Stomach (tissue), 9 donors: ENCODE measurements around the gene JAML. TPM values are rescaled to one million over a fixed set of nuclear protein-coding genes. Genes with fewer than 3 reads are reported as not detected.

Experiments
- DNase-seq, 2 donors: peaks; one replicate each; pipeline versions ENCODE4 v3.0.0 to v3.0.0-alpha.2; 2013 to 2019
- H3K27ac ChIP-seq, 5 donors: fragments of 200-600 bp in 4 of 5; sonication (generic) in 4 of 5; one replicate each; pipeline ENCODE4 v1.5.1; 2013 to 2019; ENCODE audit warnings: mild to moderate bottlenecking in 1 of 5, moderate library complexity in 1 of 5
- H3K27me3 ChIP-seq, 3 donors: fragments of 200-600 bp; sonication (generic); one replicate each; pipeline ENCODE4 v1.5.1; 2017 to 2019; ENCODE audit warnings: mixed run types in 1 of 3
- H3K36me3 ChIP-seq, 4 donors: fragments of 200-600 bp; sonication (generic); 1 replicate in 3 of 4; 2 replicates in 1 of 4; pipeline ENCODE4 v1.5.1; 2016 to 2019
- H3K4me1 ChIP-seq, 4 donors: fragments of 200-600 bp; sonication (generic); one replicate each; pipeline ENCODE4 v1.5.1; 2016 to 2019
- H3K4me3 ChIP-seq, 4 donors: fragments of 200-600 bp; sonication (generic) in 3 of 4; one replicate each; pipeline ENCODE4 v1.5.1; 2016 to 2019; ENCODE audit warnings: mild to moderate bottlenecking in 1 of 4
- H3K9me3 ChIP-seq, 4 donors: fragments of 200-600 bp; sonication (generic); one replicate each; pipeline ENCODE4 v1.5.1; 2016 to 2019
- CTCF ChIP-seq, 7 experiments: fragments of 450-650 bp in 4 of 7; fragments of 200-600 bp in 3 of 7; sonication (generic) in 3 of 7; IDR thresholded peaks; one replicate each; pipeline ENCODE4 v1.5.1; 2016 to 2019; ENCODE audit warnings: antibody characterized with exemption in 7 of 7, control low read depth in 2 of 7, mild to moderate bottlenecking in 1 of 7
- EP300 ChIP-seq: sonication (generic); formaldehyde crosslinking; IDR thresholded peaks from one replicate; pipeline ENCODE4 v1.6.1; 2017; ENCODE audit warnings: antibody characterized with exemption
- POLR2A ChIP-seq, 4 donors: fragments of 450-650 bp; IDR thresholded peaks; one replicate each; pipeline ENCODE4 v1.6.1; 2016; ENCODE audit warnings: antibody characterized with exemption in 4 of 4, control low read depth in 2 of 4, mild to moderate bottlenecking in 1 of 4, moderate library complexity in 1 of 4
- POLR2AphosphoS5 ChIP-seq, 3 donors: sonication (generic); formaldehyde crosslinking; IDR thresholded peaks; one replicate each; pipeline ENCODE4 v1.6.1; 2016; ENCODE audit warnings: antibody characterized with exemption in 3 of 3
- WGBS, 5 donors: extraction: QIAGEN DNeasy Blood & Tissue Kit in 3 of 5; methylation state at CpG; one replicate each; pipeline versions ENCODE4 v1.1.5 to v1.1.7; 2013 to 2018; 5-methylcytosine and 5-hydroxymethylcytosine counted together
- intact Hi-C: fragments of 100-400 bp; cut with DNase I; formaldehyde crosslinking; loops from one replicate; pipeline ENCODE4 v1.15.1; 2023; ENCODE audit warnings: low total_unique reads
- polyA plus RNA-seq, 3 donors: library from polyadenylated mRNA; stranded (reverse); fragments of 200-250 nt; gene quantifications; one replicate each; pipeline ENCODE4 v1.2.3, GENCODE V29; 2013
- total RNA-seq, 5 donors: library from RNA; depleted of rRNA; stranded (reverse); fragments of >200 nt; gene quantifications; one replicate each; pipeline versions ENCODE4 v1.1.0 to v1.2.3, GENCODE V29; 2014 to 2016
- donor health status: healthy with polysubstance abuse.
- donor health status: Bipolar disorder and iron deficiency.
- donor health status: healthy.

JAML gene
- total and polyA plus RNA-seq, 8 donors = 3.7 to 35.0 (median 12.8) TPM

GRCh38 chr11:118243161-118243560 is 18.4 kb upstream of the JAML start:
- WGBS, 5 donors = 73 to 87% (median 77%) methylated on average over 8 of the region's 8 CpGs
- intact Hi-C loops = no loop called here
- no peaks in the 10 kb centered on the region for H3K27me3 ChIP-seq
- no peak for DNase-seq
- peaks cover 23 to 59% (median 27%) of the 10 kb centered on the region in 4 donors for H3K4me1 ChIP-seq
- TF ChIP-seq CTCF (IDR thresholded peaks at IDR 0.05) = no peak
- no peak for TF ChIP-seq POLR2A (IDR thresholded peaks at IDR 0.05)
- no peak for TF ChIP-seq EP300
- no peak for TF ChIP-seq POLR2AphosphoS5 (IDR thresholded peaks at IDR 0.05)
- H3K9me3 ChIP-seq = no peaks in the 10 kb centered on the region
- no peak overlapping the region for H3K27ac ChIP-seq
- no peaks in the 10 kb centered on the region for H3K36me3 ChIP-seq
- H3K4me3 ChIP-seq = no peak overlapping the region

GRCh38 chr11:118241764-118242098 is 16.9 kb upstream of the JAML start:
- no peak for DNase-seq
- intact Hi-C loops = no loop called here
- Histone ChIP-seq H3K4me1 (peaks cover 18 to 59% (median 21%) of the 10 kb centered on the region in 4 donors), H3K9me3 (no peaks in the 10 kb centered on the region), H3K4me3 (no peak overlapping the region), H3K27ac (peak overlapping the region; percentile 62 to 89 (median 69)), H3K36me3 (no peaks in the 10 kb centered on the region), H3K27me3 (no peaks in the 10 kb centered on the region)
- WGBS, 5 donors = 55 to 70% (median 56%) methylated on average over 1 of the region's 1 CpG
- no peak for TF ChIP-seq POLR2AphosphoS5 (IDR thresholded peaks at IDR 0.05)
- no peak for TF ChIP-seq EP300
- no peak for TF ChIP-seq POLR2A (IDR thresholded peaks at IDR 0.05)
- TF ChIP-seq CTCF (IDR thresholded peaks at IDR 0.05) = no peak

DNA sequence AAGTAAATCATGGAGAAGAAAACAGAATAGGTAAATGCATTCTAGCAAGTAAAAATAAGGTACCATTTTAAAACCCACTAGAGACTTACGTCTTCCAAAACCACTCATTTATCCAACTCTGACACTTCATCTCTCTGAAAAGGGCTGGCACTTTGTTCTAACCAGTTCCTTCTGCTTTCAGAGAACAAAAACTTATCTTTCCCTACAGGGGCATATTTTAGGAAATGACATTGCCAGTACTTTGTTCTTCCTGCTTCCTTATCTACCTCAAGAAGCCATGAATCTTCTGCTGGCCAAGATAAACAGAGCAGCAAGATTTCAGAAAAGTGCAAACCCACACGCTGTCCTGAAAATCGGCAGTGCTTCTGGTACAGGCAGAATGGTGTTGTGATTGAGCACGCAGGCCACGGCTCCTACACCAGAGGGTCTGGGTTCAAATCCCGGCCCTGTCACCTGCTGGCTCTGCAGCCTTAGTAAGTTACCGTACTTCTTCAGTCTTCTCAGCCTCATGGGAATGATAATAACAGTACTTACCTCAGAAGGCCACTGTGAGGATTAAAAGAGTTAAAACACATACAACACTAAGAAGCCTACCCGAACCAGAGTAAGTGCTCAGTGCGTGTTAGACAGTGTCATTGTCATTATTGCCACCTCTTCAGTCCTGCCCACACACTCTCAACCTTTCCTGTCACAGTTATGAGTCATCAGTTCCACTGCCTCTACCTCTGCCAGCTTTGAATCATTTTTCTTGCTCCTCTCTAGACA is 16.4 kb upstream of the JAML start:
- peak; percentile 31 to 70 (median 55) for TF ChIP-seq POLR2AphosphoS5 (IDR thresholded peaks at IDR 0.05)
- no peak for TF ChIP-seq POLR2A (IDR thresholded peaks at IDR 0.05)
- no peaks in the 10 kb centered on the region for H3K9me3 ChIP-seq
- 14 to 30% (median 24%) methylated on average over 9 of the region's 9 CpGs for WGBS, 5 donors
- H3K4me3 ChIP-seq = no peak overlapping the region
- no peaks in the 10 kb centered on the region for H3K36me3 ChIP-seq
- DNase-seq = peak; percentile 47 to 67
- H3K27me3 ChIP-seq = no peaks in the 10 kb centered on the region
- intact Hi-C loops = no loop called here
- peaks cover 16 to 60% (median 21%) of the 10 kb centered on the region in 4 donors for H3K4me1 ChIP-seq
- peak overlapping the region; percentile 68 to 89 (median 74) for H3K27ac ChIP-seq

- no peak for DNase-seq
- TF ChIP-seq CTCF (IDR thresholded peaks at IDR 0.05) (no peak), EP300 (no peak), POLR2A (IDR thresholded peaks at IDR 0.05) (no peak), POLR2AphosphoS5 (IDR thresholded peaks at IDR 0.05) (no peak)
- WGBS, 5 donors = 56 to 59% (median 57%) methylated on average over 5 of the region's 5 CpGs
- no peaks in the 10 kb centered on the region for H3K9me3 ChIP-seq
- no peaks in the 10 kb centered on the region for H3K27me3 ChIP-seq
- H3K36me3 ChIP-seq = peaks cover 0 to 7% (median 3%) of the 10 kb centered on the region in 4 donors
- intact Hi-C loops = no loop called here
- H3K4me1 ChIP-seq = peaks cover 16 to 60% (median 21%) of the 10 kb centered on the region in 4 donors
- no peak overlapping the region for H3K4me3 ChIP-seq
- peak overlapping the region in 3 of 5 donors; percentile 68 to 89 (median 85) for H3K27ac ChIP-seq
These were observed 14.8 kb upstream of the JAML start for GRCh38 chr11:118239509-118240205.
